GM12878 (cell line): ENCODE measurements around the gene SEC23IP. TPM values are rescaled to one million over a fixed set of nuclear protein-coding genes. Genes with fewer than 3 reads are reported as not detected.

ENCODE experiments used
- ATAC-seq: fragments of 200-7000 bp; cut with Tn5 transposase; 3 replicates; pipeline ENCODE4 v1.9.1; 2020; ENCODE audit warnings: mild to moderate bottlenecking, moderate library complexity
- BruUV-seq: library from RNA; stranded (reverse); fragments of 400-500 nt; replicated peaks from 2 replicates; lab custom pipeline; 2021; lab: Mats Ljungman, UMichigan
- CTCF ChIA-PET: fragments of 300-600 bp; sonication (Branson Sonifier 250); formaldehyde crosslinking; extraction: SDS; loops from one replicate; lab custom pipeline; 2021; ENCODE audit warnings: inconsistent platforms; lab: Yijun Ruan, JAX
- POLR2A ChIA-PET: fragments of 350-600 bp; formaldehyde crosslinking; extraction: SDS; loops from one replicate; lab custom pipeline; 2021; ENCODE audit warnings: inconsistent platforms; lab: Charles Lee
- RAD21 ChIA-PET: fragments of 300-600 bp; sonication (Branson Sonifier 250); formaldehyde crosslinking; loops from one replicate; lab custom pipeline; 2023; ENCODE audit warnings: antibody characterized with exemption; ENCODE audit not compliant: unreplicated experiment; lab: Charles Lee
- SMC1A ChIA-PET: fragments of 300-600 bp; sonication (Branson Sonifier 250); formaldehyde crosslinking; loops from one replicate; lab custom pipeline; 2023; ENCODE audit not compliant: unreplicated experiment, uncharacterized antibody; lab: Charles Lee
- DNase-seq: peaks from one replicate; pipeline ENCODE4 v3.0.0-alpha.2; 2011; ENCODE audit warnings: low read depth, low spot score
- FAIRE-seq: peaks from 3 replicates; lab custom pipeline; 2011; peaks lifted over from hg19 to GRCh38; lab: Jason Lieb, UNC
- H2AFZ ChIP-seq: 2 replicates; pipeline ENCODE4 v1.6.0; 2011; ENCODE audit warnings: low read depth, low read length, control low read depth; ENCODE audit not compliant: control insufficient read depth
- H3K27ac ChIP-seq: 2 replicates; pipeline ENCODE4 v1.5.1; 2011; ENCODE audit warnings: control low read depth; ENCODE audit not compliant: control insufficient read depth, insufficient read depth
- H3K27me3 ChIP-seq, 2 experiments: replicated peaks in 1 of 2; 2 replicates each; pipeline versions ENCODE4 v1.6.0 to v1.6.1; 2011; ENCODE audit warnings: low read length in 1 of 2; ENCODE audit not compliant: control insufficient read depth in 2 of 2, insufficient read depth in 2 of 2
- H3K36me3 ChIP-seq, 2 experiments: 2 replicates each; pipeline ENCODE4 v1.5.1; 2011; ENCODE audit warnings: low read length in 1 of 2; ENCODE audit not compliant: control insufficient read depth in 2 of 2, insufficient read depth in 2 of 2
- H3K4me1 ChIP-seq: 2 replicates; pipeline ENCODE4 v1.6.1; 2011; ENCODE audit warnings: mild to moderate bottlenecking, low read length, moderate library complexity, mixed read lengths; ENCODE audit not compliant: control insufficient read depth, insufficient read depth
- H3K4me2 ChIP-seq: 2 replicates; pipeline ENCODE4 v1.6.0; 2011; ENCODE audit warnings: control low read depth; ENCODE audit not compliant: control insufficient read depth, insufficient read depth
- H3K4me3 ChIP-seq: fragments of 200-600 bp; sonication (generic); 2 replicates; pipeline ENCODE4 v1.5.1; 2016
- H3K79me2 ChIP-seq: 2 replicates; pipeline ENCODE4 v1.6.0; 2011; ENCODE audit warnings: low read length; ENCODE audit not compliant: control insufficient read depth, insufficient read depth
- H3K9ac ChIP-seq: 2 replicates; pipeline ENCODE4 v1.8.0; 2011; ENCODE audit warnings: low read length, control low read depth, mixed read lengths; ENCODE audit not compliant: control insufficient read depth, insufficient read depth
- H3K9me3 ChIP-seq: replicated peaks from 3 replicates; pipeline ENCODE4 v1.5.1; 2011; ENCODE audit warnings: mild to moderate bottlenecking, low read length; ENCODE audit not compliant: control insufficient read depth, insufficient read depth
- H4K20me1 ChIP-seq: 2 replicates; pipeline ENCODE4 v1.6.0; 2011; ENCODE audit not compliant: control insufficient read depth, insufficient read depth
- BMI1 ChIP-seq: fragments of 450-650 bp; IDR thresholded peaks from 2 replicates; pipeline ENCODE4 v1.6.1; 2016; ENCODE audit warnings: mild to moderate bottlenecking, moderate library complexity, borderline replicate concordance
- KAT2A ChIP-seq: conservative IDR thresholded peaks from 2 replicates; pipeline ENCODE4 v1.6.1; 2011; ENCODE audit warnings: low read depth, low read length; ENCODE audit not compliant: control insufficient read depth
- SREBF2 ChIP-seq: IDR thresholded peaks from 2 replicates; pipeline ENCODE4 v1.6.1; 2012; ENCODE audit warnings: mild to moderate bottlenecking, low read length
- YBX1 ChIP-seq: fragments of 450-650 bp; IDR thresholded peaks from 2 replicates; pipeline ENCODE4 v1.6.1; 2016; ENCODE audit warnings: antibody characterized with exemption
- YY1 ChIP-seq: IDR thresholded peaks from 2 replicates; pipeline ENCODE4 v1.6.1; 2011; ENCODE audit warnings: low read depth, mild to moderate bottlenecking, low read length
- WGBS: methylation state at CpG from one replicate; pipeline ENCODE4 v1.1.6; 2016; ENCODE audit warnings: low lambda C conversion rate; ENCODE audit not compliant: insufficient replicate concordance, insufficient coverage; ENCODE audit errors: missing lambda C conversion rate; 5-methylcytosine and 5-hydroxymethylcytosine counted together
- in situ Hi-C: fragments of 300-500 bp; cut with MboI; formaldehyde crosslinking; loops from 9 replicates; pipeline ENCODE4 v1.14.3; 2018; ENCODE audit warnings: mixed read lengths
- intact Hi-C: fragments of 100-400 bp; cut with micrococcal nuclease; formaldehyde crosslinking; loops from one replicate; pipeline ENCODE4 v1.14.2; 2022; ENCODE audit not compliant: unreplicated experiment
- polyA plus RNA-seq, 11 experiments: library from polyadenylated mRNA; depleted of rRNA in 4 of 11; unstranded in 6 of 11; stranded (reverse) in 5 of 11; fragments of >200 nt; fragmentation: Nextera tagmentation in 4 of 11; fragmentation: Illumina TruSeq in 1 of 11; extraction: Ambion mirVana in 4 of 11; extraction: Trizol in 1 of 11; gene quantifications; 1 replicate in 1 of 11; 2 replicates in 10 of 11; pipeline versions ENCODE4 v1.2.1 to v1.2.3, GENCODE V29; 2011 to 2016; ENCODE audit warnings: inconsistent platforms in 2 of 11, missing spikeins in 2 of 11, low read depth in 1 of 11
- total RNA-seq, 4 experiments: library from RNA; depleted of rRNA in 3 of 4; stranded (reverse); fragments of >200 nt in 3 of 4; fragmentation: Illumina TruSeq in 1 of 4; extraction: Trizol in 1 of 4; gene quantifications; 2 replicates each; pipeline versions ENCODE4 v1.2.1 to v1.2.3, GENCODE V29; 2013 to 2021
- TF ChIP-seq, protein P1 (sequence below): fragments of 450-650 bp; IDR thresholded peaks from 2 replicates; pipeline ENCODE4 v1.6.1; 2017; ENCODE audit warnings: mild to moderate bottlenecking, low read depth, inconsistent platforms; ENCODE audit not compliant: poor library complexity, severe bottlenecking
- TF ChIP-seq, protein P2 (sequence below): fragments of 450-650 bp; IDR thresholded peaks from 2 replicates; pipeline ENCODE4 v1.6.1; 2014; ENCODE audit warnings: mild to moderate bottlenecking
- TF ChIP-seq, protein P3 (sequence below): IDR thresholded peaks from 2 replicates; pipeline ENCODE4 v1.6.1; 2012; ENCODE audit warnings: low read length, inconsistent platforms
- TF ChIP-seq, protein P4 (sequence below): fragments of 450-650 bp; IDR thresholded peaks from 2 replicates; pipeline ENCODE4 v1.6.1; 2017; ENCODE audit warnings: borderline replicate concordance

Gene SEC23IP
- total and polyA plus RNA-seq, 10 of the 15 experiments (the other 5 are each of a cell fraction or from before 2014, with no cell fraction given), result 15.1 to 82.5 (median 36.0) TPM

DNA sequence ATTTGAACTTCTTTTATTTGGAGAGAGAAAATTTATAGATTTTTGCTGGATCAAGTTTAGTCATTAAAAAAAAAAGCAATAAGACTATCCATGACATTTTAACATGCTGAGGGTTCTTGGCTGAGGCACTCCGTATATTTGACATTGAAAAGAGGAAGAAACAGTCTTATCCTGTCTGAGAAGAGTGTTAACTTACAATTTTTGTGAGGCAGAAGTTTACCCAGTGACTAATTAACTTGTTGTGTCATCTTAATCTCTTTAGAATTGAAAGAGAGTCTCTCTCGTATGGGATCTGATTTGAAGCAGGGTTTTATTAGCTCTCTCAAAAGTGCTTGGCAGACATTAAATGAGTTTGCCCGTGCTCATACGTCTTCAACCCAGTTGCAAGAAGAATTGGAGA, 39.3 kb downstream of the SEC23IP start:
- peaks cover 2 to 39% of the 10 kb centered on the region in 2 experiments for H3K36me3 ChIP-seq
- H2AFZ ChIP-seq, result no peak overlapping the region
- no peaks in the 10 kb centered on the region for H3K27me3 ChIP-seq
- H4K20me1 ChIP-seq, result no peaks in the 10 kb centered on the region
- no peak overlapping the region for H3K27ac ChIP-seq
- BruUV-seq, result no TSS peak
- no peaks in the 10 kb centered on the region for H3K79me2 ChIP-seq
- intact Hi-C loops, result no loop called here
- ChIA-PET CTCF (interaction anchor here (0.7 kb wide), 1 partner anchor 20 kb away, joined by 3 read pairs; no protein-coding TSS in a partner anchor), SMC1A (interaction anchor here (0.5 to 1.7 kb wide), 3 partner anchors 10 to 822 kb away, joined by 3 to 5 read pairs (median 3); no protein-coding TSS in a partner anchor), POLR2A (interaction anchor here (0.6 to 0.7 kb wide), 2 partner anchors 101 to 1349 kb away, joined by 4 to 6 read pairs; no protein-coding TSS in a partner anchor), RAD21 (no interaction called here)
- TF ChIP-seq, protein P1, sequence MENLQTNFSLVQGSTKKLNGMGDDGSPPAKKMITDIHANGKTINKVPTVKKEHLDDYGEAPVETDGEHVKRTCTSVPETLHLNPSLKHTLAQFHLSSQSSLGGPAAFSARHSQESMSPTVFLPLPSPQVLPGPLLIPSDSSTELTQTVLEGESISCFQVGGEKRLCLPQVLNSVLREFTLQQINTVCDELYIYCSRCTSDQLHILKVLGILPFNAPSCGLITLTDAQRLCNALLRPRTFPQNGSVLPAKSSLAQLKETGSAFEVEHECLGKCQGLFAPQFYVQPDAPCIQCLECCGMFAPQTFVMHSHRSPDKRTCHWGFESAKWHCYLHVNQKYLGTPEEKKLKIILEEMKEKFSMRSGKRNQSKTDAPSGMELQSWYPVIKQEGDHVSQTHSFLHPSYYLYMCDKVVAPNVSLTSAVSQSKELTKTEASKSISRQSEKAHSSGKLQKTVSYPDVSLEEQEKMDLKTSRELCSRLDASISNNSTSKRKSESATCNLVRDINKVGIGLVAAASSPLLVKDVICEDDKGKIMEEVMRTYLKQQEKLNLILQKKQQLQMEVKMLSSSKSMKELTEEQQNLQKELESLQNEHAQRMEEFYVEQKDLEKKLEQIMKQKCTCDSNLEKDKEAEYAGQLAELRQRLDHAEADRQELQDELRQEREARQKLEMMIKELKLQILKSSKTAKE, result no peak
- no peak overlapping the region for H3K9ac ChIP-seq
- 99% methylated on average over 4 of the region's 4 CpGs for WGBS
- ATAC-seq (no peak), DNase-seq (no peak), FAIRE-seq (no peak)
- H3K4me3 ChIP-seq, result no peak overlapping the region
- no peaks in the 10 kb centered on the region for H3K9me3 ChIP-seq
- in situ Hi-C loops, result no loop called here
- no peaks in the 10 kb centered on the region for H3K4me1 ChIP-seq
- no peak overlapping the region for H3K4me2 ChIP-seq

DNA sequence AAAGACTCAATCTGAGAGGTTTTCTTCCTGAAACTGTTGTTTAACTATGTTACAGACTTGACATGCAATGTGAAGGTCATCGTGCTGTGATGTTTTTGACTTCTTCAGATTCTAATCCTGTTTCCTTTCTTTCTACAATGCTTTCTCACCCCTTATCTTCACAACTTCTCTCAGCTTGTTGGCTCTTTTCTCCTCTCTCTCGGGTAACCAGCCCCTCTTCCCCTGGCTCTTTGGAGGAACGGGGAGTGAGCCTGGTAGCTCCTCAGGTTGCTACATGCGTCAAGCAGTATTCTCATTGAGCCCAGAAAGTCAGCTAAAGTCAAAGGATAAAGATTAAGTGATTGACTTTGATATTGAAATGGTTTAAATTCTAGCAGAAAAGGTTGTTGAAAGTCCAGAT, 40.1 kb downstream of the SEC23IP start:
- H3K27me3 ChIP-seq, result no peaks in the 10 kb centered on the region
- no peak overlapping the region for H3K4me3 ChIP-seq
- no peak overlapping the region for H2AFZ ChIP-seq
- RAD21 ChIA-PET, result interaction anchor here (1.2 kb wide), 1 partner anchor 246 kb away, joined by 4 read pairs; no protein-coding TSS in a partner anchor
- H3K27ac ChIP-seq, result no peak overlapping the region
- intact Hi-C loops (loop anchor here (1.0 kb wide), 1 partner anchor 405 kb away; no protein-coding TSS in a partner anchor), in situ Hi-C loops (no loop called here)
- no TSS peak for BruUV-seq
- no peak overlapping the region for H3K9ac ChIP-seq
- no peak for ATAC-seq
- CTCF ChIA-PET, result interaction anchor here (0.6 kb wide), 1 partner anchor 22 kb away, joined by 7 read pairs; no protein-coding TSS in a partner anchor
- no peak overlapping the region for H3K4me2 ChIP-seq
- no peaks in the 10 kb centered on the region for H4K20me1 ChIP-seq
- no peaks in the 10 kb centered on the region for H3K9me3 ChIP-seq
- no peaks in the 10 kb centered on the region for H3K4me1 ChIP-seq
- FAIRE-seq, result no peak
- no peaks in the 10 kb centered on the region for H3K79me2 ChIP-seq
- TF ChIP-seq KAT2A (no peak), YBX1 (no peak), YY1 (no peak), SREBF2 (no peak), BMI1 (no peak)
- TF ChIP-seq, protein P2, sequence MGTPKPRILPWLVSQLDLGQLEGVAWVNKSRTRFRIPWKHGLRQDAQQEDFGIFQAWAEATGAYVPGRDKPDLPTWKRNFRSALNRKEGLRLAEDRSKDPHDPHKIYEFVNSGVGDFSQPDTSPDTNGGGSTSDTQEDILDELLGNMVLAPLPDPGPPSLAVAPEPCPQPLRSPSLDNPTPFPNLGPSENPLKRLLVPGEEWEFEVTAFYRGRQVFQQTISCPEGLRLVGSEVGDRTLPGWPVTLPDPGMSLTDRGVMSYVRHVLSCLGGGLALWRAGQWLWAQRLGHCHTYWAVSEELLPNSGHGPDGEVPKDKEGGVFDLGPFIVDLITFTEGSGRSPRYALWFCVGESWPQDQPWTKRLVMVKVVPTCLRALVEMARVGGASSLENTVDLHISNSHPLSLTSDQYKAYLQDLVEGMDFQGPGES, result no peak
- TF ChIP-seq, protein P3, sequence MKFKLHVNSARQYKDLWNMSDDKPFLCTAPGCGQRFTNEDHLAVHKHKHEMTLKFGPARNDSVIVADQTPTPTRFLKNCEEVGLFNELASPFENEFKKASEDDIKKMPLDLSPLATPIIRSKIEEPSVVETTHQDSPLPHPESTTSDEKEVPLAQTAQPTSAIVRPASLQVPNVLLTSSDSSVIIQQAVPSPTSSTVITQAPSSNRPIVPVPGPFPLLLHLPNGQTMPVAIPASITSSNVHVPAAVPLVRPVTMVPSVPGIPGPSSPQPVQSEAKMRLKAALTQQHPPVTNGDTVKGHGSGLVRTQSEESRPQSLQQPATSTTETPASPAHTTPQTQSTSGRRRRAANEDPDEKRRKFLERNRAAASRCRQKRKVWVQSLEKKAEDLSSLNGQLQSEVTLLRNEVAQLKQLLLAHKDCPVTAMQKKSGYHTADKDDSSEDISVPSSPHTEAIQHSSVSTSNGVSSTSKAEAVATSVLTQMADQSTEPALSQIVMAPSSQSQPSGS, result no peak
- TF ChIP-seq, protein P4, sequence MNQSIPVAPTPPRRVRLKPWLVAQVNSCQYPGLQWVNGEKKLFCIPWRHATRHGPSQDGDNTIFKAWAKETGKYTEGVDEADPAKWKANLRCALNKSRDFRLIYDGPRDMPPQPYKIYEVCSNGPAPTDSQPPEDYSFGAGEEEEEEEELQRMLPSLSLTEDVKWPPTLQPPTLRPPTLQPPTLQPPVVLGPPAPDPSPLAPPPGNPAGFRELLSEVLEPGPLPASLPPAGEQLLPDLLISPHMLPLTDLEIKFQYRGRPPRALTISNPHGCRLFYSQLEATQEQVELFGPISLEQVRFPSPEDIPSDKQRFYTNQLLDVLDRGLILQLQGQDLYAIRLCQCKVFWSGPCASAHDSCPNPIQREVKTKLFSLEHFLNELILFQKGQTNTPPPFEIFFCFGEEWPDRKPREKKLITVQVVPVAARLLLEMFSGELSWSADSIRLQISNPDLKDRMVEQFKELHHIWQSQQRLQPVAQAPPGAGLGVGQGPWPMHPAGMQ, result no peak
- POLR2A ChIA-PET, result no interaction called here
- WGBS, result 75% methylated on average over 4 of the region's 4 CpGs
- DNase-seq, result no peak
- H3K36me3 ChIP-seq, result peaks cover 2 to 38% of the 10 kb centered on the region in 2 experiments
- SMC1A ChIA-PET, result interaction anchor here (0.6 to 1.7 kb wide), 5 partner anchors 9 to 404 kb away, joined by 3 to 5 read pairs (median 4); no protein-coding TSS in a partner anchor
